ENCODE data around the gene SYNJ2.

- TF ChIP-seq YY1 (IDR thresholded peaks at IDR 0.05; ENCODE audit: insufficient read depth, insufficient read length) (no peak), ZNF274 (IDR thresholded peaks at IDR 0.05; ENCODE audit: low read depth, low read length) (no peak), SUZ12 (IDR thresholded peaks at IDR 0.05; ENCODE audit: extremely low read depth, insufficient read depth, insufficient read length) (no peak)
Observed at GRCh38 chr6:158032354-158032733, 50.7 kb downstream of the SYNJ2 start.

All from NT2/D1 (cell line).